Epithelial cell of prostate (primary cell): ENCODE results near the gene RWDD4.

ENCODE experiments used
- DNase-seq: peaks from one replicate; pipeline ENCODE4 v3.0.0-alpha.2; 2011; ENCODE audit warnings: low read depth, low spot score
- H3K27ac ChIP-seq: fragments of 450-650 bp; 2 replicates; pipeline ENCODE4 v1.5.1; 2017; ENCODE audit warnings: mild to moderate bottlenecking

The RWDD4 gene

DNA sequence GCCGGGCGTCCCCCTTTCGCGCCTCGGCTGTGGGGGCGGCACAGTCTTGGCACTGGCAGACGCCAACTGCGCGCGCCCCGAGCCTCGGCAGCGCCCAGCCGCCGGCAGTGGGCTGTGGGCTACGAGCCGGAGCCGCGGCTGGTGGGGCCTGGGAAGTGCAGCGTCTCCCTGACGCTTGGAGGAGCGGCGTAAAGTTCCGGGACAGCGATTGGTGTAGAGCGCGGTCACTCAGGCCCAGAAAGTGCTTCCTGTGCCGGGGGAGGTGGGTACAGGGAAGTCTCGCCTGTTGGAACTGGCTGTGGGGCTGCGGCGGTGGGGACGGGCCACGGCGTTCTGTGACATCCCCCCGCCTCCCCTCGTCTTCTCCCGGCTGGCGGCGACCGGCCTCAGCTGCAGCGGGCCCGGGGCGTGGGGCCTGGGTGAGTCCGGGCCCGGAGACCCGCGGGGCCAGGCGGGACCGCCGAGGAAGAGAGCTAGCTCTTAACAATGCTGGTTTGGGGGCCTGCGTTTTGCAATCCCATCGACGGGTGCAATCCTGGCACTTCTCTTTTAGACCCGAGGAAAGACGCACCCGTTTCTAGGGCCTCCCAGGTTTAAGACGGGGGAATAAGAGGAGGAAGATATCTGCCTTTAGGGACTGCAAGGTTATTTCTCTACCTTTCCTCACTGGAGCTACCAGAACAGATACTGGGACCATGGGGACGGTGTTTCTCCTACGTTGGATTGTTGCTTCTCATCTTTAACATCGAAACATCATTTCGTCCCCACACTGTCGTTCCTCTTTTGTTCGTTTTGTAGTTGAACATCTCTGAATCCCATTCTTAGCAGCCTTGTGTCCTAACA, at the start of gene RWDD4, which contains the start of gene TRAPPC11:
TSS of gene RWDD4 (minus strand) at position 157 of the 843 bp plus-strand sequence. CDS start 233 bp downstream, outside the sequence.
TSS of gene TRAPPC11 (plus strand) at position 265 of the 843 bp plus-strand sequence. CDS start 4,575 bp downstream, outside the sequence.
- H3K27ac ChIP-seq: peak within 1 kb of the TSS; percentile 72
- peak; percentile 88 for DNase-seq

- no peak for DNase-seq
- no peak overlapping the region for H3K27ac ChIP-seq
Observed at GRCh38 chr4:183702492-183702891, 43.5 kb upstream of the RWDD4 start.

GRCh38 chr4:183700407-183700806, 41.4 kb upstream of the RWDD4 start:
- DNase-seq: no peak
- no peak overlapping the region for H3K27ac ChIP-seq

DNA sequence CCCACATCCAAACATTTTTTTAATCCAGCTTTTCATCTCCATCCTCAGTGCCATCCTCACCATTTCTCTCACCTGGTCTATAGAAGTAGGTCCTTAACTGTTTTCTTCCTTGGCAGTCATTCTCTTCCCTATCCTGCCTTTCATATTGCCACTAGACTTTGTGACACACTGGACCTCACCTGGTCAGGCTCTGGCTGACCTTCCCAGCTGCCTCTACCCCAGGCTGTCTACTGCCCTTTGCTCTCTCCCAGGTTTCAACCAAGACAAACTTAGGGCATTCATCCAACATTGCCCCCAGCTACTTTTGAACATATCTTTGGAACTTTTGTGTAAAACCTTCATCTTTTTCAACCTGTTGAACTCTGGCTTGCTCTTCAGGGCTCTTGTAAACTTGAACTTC, 39.9 kb upstream of the RWDD4 start:
- no peak for DNase-seq
- H3K27ac ChIP-seq: no peak overlapping the region

- no peak for DNase-seq
- H3K27ac ChIP-seq: no peak overlapping the region
Observed at GRCh38 chr4:183691897-183692296, 32.9 kb upstream of the RWDD4 start.

DNA sequence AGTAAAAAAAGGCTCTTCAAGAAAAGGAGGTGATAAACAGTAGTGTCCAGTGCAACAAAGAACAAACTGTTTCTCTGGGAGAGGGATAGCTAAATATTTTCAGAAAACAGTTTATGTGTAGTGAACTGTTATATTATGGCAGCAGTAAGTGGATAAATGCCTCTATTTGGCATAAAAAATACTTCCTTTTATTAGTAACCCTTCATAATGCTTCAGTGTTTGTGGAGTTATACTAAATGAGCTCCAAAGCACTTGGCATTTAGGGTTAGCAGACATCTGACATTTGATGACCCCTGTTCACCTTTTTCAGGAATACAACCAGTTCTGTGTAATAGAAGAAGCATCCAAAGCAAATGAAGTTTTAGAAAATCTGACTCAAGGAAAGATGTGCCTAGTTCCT, 32.0 kb upstream of the RWDD4 start:
- DNase-seq: no peak
- no peak overlapping the region for H3K27ac ChIP-seq

- no peak for DNase-seq
- H3K27ac ChIP-seq: no peak overlapping the region
Observed at GRCh38 chr4:183688216-183688615, 29.2 kb upstream of the RWDD4 start.

GRCh38 chr4:183686461-183686860, 27.5 kb upstream of the RWDD4 start:
- H3K27ac ChIP-seq: no peak overlapping the region
- no peak for DNase-seq

DNA sequence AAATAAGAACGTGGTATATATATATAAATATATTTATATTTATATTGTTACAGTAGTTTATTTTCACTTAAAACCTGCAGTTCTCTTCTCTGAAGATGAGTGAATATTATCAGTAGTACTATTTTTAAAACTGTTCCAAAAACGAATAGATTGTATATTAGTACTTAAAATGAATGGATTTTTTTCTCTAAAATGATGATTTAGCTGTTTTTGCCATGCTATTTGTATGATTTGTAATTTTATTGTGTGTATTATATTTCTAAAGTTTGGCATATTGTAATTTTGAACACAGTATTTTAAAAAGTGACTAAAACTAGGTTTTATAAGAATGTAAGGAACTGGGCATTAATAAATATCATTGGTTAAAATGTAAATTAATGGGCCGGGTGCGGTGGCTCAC, 22.1 kb upstream of the RWDD4 start:
- DNase-seq: no peak
- H3K27ac ChIP-seq: no peak overlapping the region

DNA sequence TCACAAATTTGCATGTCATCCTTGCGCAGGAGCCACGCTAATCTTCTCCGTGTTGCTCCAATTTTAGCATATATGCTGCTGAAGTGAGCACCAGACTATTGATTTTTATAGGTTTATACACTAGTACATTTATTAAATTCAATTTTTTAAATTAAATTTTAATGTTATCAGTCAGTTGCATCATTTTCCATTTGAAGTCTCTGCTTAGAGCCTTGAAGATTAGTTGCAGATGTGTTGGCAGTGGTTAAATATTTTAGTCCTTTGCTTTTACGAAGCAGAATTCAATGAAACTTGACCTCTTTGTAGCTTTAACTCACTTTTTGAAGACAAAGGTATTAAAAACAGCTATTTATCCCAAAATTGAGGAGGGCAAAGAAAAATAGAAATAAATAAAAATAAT, 16.6 kb upstream of the RWDD4 start:
- no peak for DNase-seq
- H3K27ac ChIP-seq: no peak overlapping the region

- DNase-seq: no peak
- no peak overlapping the region for H3K27ac ChIP-seq
Observed at GRCh38 chr4:183674153-183674552, 15.2 kb upstream of the RWDD4 start.

DNA sequence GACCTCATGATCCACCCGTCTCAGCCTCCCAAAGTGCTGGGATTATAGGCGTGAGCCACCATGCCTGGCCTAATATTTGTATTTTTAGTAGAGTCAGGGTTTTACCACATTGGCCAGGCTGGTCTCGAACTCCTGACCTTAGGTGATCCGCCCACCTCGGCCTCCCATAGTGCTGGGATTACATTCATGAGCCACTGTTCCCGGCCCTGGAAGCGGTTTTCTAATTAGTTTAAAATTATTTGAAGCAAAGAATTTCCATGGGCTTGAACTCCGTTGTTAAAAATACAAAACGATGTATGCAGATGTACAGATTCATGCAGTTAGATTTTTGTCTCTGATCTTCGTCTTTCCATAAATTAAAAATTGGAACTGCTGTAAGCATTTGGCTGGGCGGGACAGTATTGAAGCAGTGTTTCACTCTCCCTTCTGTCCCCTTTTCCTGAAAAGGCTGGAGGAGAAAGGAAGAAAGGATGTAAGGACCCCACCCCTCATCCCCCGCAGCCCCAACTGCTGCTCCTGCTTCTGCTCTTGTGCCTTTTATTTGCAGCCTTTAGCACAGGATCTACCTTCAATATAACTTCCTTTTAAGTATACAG, 12.1 kb upstream of the RWDD4 start:
- DNase-seq: no peak
- H3K27ac ChIP-seq: no peak overlapping the region

DNA sequence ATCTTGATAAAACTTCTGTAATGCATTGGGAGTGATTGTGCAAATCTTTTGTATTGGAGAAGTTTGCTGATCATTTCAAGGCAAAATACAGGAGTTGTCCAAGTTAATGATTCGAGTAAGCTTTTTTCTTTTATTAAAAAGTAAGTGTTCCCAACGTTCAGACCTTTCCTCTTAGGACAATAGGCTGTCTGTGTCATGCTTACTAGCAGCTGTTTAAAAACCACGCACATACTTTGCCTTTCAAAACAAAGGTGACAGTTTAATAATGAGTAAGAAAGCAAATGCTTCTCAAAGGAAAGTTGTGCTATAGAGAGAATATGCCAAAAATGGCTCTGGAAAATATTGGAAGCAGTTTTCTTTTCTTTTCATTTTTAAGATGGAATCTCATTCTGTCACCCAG, 11.3 kb upstream of the RWDD4 start:
- H3K27ac ChIP-seq: no peak overlapping the region
- DNase-seq: no peak

GRCh38 chr4:183666088-183666487, 7.1 kb upstream of the RWDD4 start:
- no peak overlapping the region for H3K27ac ChIP-seq
- DNase-seq: no peak

DNA sequence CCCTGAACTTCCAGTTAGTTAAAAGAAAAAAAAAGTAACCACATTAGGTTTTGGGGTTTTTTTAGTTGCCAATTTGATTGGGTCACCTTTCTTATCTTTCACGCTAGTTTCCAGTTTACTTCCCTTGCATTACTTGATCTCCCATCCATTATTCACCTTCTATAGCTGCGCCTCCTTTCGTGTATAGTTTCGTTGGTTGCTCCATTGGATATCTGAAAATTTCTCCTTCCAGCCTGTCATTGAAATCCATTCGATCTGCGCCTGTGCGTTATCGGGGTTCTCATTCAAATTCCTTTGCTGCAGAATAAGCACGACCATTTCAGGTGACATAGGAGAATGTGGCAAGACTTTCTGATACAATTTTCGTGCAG, 872 bp upstream of the RWDD4 start:
- H3K27ac ChIP-seq: peak overlapping the region; percentile 72
- no peak for DNase-seq

GRCh38 chr4:183658362-183659028, 490 bp downstream of the RWDD4 start:
- H3K27ac ChIP-seq: peak overlapping the region; percentile 72
- no peak for DNase-seq

DNA sequence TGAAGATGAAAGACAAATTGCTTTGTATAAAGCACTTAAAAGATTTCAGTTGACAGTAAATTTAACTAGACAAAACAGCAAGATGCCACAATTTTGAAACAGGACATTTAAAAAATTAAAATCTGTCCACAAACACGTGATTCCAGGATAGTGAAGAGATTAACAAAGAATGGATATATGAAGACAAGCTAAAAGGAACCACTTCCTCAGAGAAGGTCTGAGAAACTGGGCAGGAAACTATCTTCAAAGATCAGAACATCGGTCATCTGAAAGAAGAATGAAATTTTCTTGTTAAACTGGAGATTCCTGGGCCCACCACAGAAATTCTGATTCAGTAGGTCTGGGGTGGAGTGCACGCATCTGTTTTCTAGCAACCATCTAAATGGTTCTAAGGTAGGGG, 1.4 kb downstream of the RWDD4 start:
- H3K27ac ChIP-seq: no peak overlapping the region
- no peak for DNase-seq

DNA sequence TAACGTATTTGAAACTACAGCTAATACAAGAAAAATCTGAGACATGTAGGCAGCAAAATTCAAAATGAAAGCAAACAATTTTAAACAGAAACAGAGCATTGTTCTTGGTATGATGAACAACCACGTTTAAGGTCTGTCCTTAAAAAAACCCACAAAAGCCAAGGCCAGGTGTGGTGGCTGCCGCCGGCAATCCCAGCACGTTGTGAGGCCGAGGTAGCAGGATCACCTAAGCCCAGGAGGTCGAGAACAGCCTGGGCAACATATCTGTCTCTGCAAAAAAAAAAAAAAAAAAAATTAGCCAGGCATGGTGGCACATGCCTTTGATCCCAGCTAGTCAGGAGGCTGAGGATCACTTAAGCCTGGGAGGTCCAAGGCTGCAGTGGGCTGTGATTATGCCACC, 13.7 kb downstream of the RWDD4 start:
- no peak for DNase-seq
- no peak overlapping the region for H3K27ac ChIP-seq

DNA sequence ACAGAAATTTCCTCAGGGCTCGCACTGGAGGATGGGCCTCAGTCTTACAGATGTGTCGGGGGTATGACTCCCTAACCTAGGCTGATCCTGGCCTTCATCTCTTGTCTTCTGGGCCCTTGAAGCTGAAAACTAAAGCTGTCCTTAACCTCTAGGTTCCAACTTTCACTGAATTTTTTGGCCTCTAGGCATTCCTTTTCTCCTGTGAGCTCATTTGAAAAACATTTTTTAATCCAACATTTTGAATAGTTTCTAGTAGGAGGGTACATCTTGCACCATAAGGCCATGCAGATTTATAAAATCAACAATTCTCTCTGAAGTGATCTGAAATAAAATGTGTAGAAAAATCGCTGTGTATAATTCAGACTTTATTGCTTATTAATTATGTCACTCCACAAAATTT, 19.7 kb downstream of the RWDD4 start:
- H3K27ac ChIP-seq: no peak overlapping the region
- DNase-seq: no peak

DNA sequence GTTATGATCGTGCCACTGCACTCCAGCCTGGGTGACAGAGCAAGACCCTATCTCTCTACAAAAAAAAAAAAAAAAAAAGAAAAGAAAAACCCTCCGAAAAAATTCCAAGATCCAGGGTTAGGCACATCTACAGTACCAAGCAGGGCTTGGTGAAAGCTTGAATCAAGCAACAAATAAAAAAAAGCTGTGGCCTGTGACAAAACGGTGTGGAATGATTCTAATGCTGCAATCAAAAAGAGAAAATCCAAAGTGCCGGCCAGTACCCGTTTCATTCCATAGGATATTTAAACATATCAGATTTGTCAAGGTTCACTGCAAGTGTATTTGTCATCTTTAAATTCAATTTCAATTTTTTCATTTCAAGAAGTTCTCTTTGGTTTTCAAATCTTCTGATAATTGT, 20.5 kb downstream of the RWDD4 start:
- DNase-seq: no peak
- H3K27ac ChIP-seq: peak overlapping the region; percentile 67

DNA sequence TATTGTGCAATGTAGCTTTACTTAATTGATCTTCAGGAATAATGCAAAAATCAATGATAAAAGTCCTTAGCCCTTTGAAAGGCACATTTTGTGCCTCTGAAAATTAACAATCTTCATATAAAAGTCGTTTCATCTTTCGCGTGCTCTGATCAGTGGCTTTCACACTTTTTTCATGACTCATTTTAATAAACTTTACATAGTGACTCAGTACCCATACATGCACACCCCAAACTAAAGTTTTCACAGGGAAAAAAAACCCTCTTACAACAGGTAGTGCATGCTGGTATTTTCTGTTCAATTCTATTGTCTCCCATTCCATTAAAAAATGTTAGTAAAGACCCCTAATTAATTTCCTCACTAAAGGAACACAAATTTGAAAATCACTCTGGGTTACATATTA, 21.5 kb downstream of the RWDD4 start:
- peak overlapping the region; percentile 67 for H3K27ac ChIP-seq
- DNase-seq: no peak
